HG03066 (cell line): ENCODE data around the gene ENOX2.
"Not testable (repeated sequence)": the region's sequence is repeated elsewhere in the genome, so short reads cannot be mapped to it uniquely, and the experiment has no call there.

ENCODE experiments used
- ATAC-seq: cut with Tn5 transposase; IDR thresholded peaks from one replicate; pipeline ENCODE4 v1.9.1; 2021; ENCODE audit warnings: low read depth; ENCODE audit not compliant: unreplicated experiment

Gene ENOX2

DNA sequence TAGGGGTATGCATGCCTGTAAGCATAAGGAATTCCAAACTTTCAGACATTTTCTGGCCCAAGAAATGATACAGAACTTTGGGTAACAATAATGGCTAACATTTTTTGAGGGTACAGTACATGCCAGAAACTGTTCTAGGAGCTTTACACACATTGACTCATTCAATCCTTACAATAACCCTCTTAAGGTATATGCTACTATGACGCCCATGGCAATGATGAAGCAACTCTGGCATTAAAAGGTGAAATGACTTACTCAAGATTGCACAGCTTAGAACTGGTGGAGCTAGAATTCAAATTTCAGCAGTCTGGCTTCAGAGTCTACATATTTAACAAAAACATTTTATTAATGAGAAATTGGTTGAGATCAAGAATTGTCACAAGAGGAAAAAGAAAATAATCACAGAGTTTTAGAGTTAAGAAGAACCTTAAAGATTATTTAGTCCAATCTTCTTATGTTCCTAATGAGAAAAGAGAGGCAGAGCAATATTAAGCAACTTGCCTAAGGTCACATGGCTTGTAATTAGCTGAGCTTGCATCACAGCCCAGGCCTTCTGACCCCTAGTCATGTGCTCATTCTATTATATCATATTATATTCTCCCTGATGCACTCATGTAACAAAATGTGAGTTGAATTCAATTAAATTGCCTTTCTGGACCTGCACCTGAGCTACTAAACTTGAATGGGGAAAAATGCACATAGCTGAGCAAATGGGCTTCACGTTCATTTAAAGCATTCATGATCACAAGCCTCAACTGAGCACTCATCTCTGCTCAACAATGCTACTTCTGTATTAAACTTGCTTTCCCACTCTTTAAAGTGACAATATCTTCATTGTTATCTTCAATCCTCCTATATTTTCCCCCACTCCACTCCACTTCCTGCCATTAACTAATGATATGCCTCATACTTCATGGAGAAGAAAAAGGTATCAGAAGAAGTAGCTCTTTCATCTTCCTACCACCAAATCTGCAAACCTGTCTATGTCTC is 73.2 kb downstream of the ENOX2 start:
- ATAC-seq, result no peak

DNA sequence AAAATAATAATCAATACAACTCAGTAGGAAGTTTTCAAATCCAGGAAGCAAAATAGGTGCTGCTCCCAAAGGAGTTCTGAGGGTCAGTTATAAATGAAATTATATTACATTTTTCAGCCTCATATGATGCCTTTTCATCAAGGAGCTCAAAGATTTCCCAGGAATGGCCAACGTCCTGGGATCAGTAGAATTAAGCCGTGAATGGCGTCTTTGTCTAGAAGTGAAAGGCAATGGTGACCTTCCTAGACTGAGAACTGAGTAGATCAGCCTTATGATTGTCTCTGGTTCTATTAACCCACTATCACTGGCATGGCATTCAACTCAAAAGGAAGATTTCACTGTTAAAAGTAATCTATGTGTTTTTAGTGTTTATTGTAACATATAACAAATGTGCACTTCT is 74.4 kb downstream of the ENOX2 start:
- no peak for ATAC-seq

DNA sequence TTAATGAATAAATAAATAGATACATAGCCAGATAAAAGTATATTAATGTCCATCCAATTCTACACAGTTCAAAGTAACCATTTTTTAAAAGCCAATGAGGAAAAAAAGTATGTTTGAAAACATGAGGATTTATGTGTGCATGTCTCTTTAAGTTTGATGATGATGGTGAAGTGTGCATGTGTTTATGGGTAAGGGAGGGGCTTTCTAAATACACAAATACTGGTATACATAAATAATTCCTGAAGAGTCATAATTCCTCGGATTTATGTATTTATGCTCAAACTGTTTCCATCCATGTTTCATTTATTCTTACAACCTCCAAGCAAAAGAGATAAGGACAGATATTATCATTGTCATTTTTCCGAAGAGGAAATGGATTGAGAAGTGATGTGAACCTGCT is 75.4 kb downstream of the ENOX2 start:
- no peak for ATAC-seq

GRCh38 chrX:130826249-130826648 is 76.8 kb downstream of the ENOX2 start:
- ATAC-seq, result no peak

- ATAC-seq, result no peak
Measured at GRCh38 chrX:130825525-130825924, 77.5 kb downstream of the ENOX2 start.

DNA sequence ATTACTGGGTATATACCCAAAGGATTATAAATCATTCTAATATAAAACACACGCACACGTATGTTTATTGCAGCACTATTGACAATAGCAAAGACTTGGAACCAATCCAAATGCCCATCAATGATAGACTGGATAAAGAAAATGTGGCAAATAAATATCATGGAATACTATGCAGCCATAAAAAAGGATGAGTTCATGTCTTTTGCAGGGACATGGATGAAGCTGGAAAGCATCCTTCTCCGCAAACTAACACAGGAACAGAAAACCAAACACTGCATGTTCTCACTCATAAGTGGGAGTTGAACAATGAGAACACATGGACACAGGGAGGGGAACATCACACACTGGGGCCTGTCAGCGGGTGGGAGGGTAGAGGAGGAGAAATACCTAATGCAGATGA is 83.6 kb downstream of the ENOX2 start:
- ATAC-seq, result not testable (repeated sequence)

DNA sequence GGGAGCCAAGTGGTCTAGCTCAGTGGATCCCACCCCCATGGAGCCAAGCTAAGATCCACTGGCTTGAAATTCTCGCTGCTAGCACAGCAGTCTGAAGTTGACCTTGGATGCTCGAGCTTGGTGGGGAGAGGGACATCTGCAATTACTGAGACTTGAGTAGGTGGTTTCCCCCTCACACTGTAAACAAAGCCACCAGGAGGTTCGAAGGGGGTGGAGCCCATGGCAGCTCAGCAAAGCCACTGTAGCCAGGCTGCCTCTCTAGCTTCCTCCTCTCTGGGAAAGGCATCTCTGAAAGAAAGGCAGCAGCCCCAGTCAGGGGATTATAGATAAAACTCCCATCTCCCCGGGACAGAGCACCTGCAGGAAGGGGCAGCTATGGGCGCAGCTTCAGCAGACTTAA is 89.1 kb downstream of the ENOX2 start:
- not testable (repeated sequence) for ATAC-seq

DNA sequence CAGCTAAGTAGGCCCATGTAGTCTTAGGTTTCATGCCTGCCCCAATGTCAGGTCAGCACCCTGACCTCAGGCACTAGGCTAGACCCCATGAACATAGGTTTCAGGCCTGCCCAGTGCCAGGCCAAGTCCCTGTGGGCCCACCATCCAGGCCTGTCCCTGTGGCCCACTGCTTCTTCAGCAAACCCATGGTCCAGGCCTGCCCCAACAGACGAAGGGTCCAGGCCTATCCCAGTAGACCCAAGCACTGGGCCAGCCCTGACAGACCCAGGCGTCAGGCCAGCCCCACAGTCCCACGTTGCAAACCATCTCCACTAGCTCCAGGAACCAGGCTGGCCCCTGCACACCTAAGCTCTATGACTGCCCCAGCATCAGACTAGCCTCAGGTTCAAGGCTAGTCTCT is 92.4 kb downstream of the ENOX2 start:
- ATAC-seq, result no peak

DNA sequence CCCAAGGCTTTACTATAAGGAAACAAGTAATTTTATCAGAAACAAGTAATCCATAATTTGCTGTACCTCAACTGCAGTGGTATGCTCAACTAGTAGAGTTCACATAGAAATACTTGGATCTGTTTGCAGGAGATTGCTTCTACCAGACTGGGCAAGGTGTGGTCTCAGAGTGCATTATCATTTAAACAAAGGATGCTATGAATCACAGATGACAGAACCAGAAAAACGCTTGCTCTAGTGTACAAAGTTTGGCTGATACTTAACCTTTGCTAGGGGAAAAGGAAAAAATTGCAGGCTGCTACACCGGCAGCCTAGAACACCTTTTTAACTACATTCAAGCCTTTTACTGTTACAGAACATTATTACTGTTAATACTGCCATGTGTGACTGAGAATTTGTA is 97.1 kb downstream of the ENOX2 start:
- no peak for ATAC-seq

GRCh38 chrX:130803537-130803936 is 99.5 kb downstream of the ENOX2 start:
- ATAC-seq, result no peak

DNA sequence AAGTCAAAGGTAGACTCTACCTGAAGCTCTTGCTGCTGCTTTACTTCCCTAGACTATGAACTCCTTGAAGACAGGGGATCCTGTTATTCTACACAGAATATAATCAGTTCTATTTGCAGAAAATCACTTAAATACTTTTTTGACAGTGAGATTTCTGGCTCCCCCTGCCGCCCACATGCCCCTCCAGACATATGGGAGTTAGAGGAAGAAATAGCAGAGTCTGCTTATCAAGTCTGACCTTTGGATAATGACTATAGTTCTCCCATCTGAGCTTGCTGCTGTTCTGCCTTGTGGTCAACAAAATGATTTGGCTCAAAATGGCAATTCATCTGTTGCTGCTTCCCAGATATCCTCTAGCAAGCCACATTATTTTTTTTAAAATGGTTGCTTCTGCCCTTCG is 101.1 kb downstream of the ENOX2 start:
- no peak for ATAC-seq

DNA sequence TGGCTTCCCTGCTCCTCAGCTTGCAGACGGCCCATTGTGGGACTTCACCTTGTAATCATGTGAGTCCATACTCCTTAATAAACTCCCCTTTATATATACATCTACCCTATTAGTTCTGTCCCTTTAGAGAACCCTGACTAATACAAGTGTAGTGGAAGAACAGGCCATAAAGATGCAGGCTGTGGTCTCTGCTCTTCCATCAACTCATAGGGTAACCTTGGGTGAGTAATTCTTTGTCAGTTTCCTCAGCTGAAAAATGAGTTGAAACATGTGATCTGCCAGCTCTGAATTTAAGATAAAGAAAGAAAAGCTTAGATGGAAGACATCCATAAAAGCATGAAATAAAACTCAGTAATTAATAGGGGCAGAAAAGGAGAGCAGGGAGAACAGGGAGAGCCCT is 103.6 kb downstream of the ENOX2 start:
- no peak for ATAC-seq

GRCh38 chrX:130793975-130794374 is 109.0 kb downstream of the ENOX2 start:
- no peak for ATAC-seq

DNA sequence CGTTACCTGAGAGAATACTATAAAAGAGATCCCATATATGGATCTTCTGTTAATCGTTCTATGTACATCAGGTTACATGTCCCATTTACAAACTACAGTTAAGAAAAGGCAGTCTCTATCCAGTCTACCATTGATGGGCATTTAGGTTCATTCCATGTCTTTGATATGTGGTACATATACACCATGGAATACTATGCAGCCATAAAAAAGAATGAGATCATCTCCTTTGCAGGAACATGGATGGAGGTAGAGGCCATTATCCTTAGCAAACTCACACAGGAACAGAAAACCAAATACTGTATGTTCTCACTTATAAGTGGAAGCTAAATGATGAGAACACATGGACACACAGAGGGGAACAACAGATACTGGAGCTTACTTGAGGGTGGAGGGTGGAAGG is 111.1 kb downstream of the ENOX2 start:
- not testable (repeated sequence) for ATAC-seq

GRCh38 chrX:130789793-130790192 is 113.2 kb downstream of the ENOX2 start:
- ATAC-seq, result no peak

GRCh38 chrX:130788786-130789581 is 114.0 kb downstream of the ENOX2 start:
- ATAC-seq, result no peak

DNA sequence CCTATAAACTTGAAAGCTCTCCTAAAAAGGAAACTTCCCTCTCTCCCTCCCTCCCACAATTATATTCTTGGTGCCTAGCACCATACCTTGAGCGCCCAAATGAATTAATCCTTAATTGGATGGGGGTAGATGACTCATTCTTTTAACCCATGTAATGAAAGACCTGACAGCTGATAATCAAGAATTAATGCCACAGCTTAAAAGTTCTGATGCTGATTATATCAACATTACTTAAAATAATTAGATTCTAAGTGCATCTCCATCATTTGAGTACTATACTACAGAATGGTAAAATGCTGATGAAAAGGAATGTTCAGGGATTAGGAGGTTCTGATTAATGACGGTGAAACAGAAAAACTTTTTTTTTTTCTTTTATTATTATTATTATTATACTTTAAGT is 117.0 kb downstream of the ENOX2 start:
- no peak for ATAC-seq

GRCh38 chrX:130778773-130779172 is 124.2 kb downstream of the ENOX2 start:
- ATAC-seq, result no peak

DNA sequence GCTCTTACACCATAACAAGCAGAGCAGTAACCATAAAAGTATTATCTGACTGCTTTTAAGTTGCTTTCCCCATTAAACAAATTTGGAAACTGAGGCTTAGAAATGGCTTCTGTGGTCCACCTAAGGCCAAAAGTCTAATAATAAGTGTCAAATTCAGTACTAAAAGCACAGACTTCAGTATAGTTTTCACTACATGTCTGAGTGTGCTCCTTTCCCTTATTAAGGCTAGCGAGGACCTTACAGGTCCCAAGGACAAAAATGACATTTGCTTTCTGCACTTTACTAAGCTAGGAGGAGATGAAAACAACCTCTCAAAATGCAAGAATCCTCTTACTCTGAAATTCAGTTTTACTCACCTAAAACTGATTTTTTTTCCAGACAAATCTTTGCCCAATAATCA is 127.2 kb downstream of the ENOX2 start:
- ATAC-seq, result no peak

DNA sequence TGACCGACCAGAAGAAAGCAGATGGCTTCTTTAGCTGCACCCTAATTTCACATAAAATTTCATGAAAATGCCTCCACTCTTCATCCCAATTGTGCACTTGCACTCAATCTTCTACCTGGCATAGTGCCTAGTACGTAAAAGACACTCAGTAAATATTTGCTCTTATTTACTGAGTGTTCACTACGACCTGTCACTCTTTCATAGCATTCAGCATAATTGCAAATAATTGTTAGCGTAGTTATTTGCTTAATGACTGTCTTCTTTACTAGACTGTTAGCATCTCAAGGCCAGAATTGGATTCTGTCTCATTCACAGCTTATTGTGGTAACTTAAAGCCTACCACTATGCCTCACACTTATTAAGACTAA is 130.2 kb downstream of the ENOX2 start:
- ATAC-seq, result no peak

- no peak for ATAC-seq
Measured at GRCh38 chrX:130772105-130772775, 130.8 kb downstream of the ENOX2 start.
